CD4-positive, alpha-beta T cell (primary cell): ENCODE results near the gene RBM33. TPM values are rescaled to one million over a fixed set of nuclear protein-coding genes. Genes with fewer than 3 reads are reported as not detected.

ENCODE experiments used
- ATAC-seq: fragments of 200-7000 bp; cut with Tn5 transposase; one replicate; pipeline ENCODE4 v1.10.0; 2022; ENCODE audit warnings: mild to moderate bottlenecking; ENCODE audit not compliant: poor library complexity
- CTCF ChIA-PET: fragments of 350-600 bp; sonication (Branson Sonifier 250); formaldehyde crosslinking; loops from one replicate; lab custom pipeline; 2021; ENCODE audit warnings: antibody characterized with exemption, inconsistent platforms; lab: Charles Lee
- POLR2A ChIA-PET: fragments of 350-600 bp; sonication (Branson Sonifier 250); formaldehyde crosslinking; loops from one replicate; lab custom pipeline; 2021; ENCODE audit warnings: antibody characterized with exemption, inconsistent platforms; lab: Charles Lee
- DNase-seq, 14 experiments: peaks; one replicate each; pipeline ENCODE4 v3.0.0-alpha.2; 2013 to 2020; ENCODE audit warnings: mixed read lengths in 2 of 14
- H3K27ac ChIP-seq, 2 donors: one replicate each; pipeline versions ENCODE4 v1.5.1 to v1.7.0; 2013; ENCODE audit warnings: low read length in 2 of 2, low read depth in 1 of 2, mild to moderate bottlenecking in 1 of 2
- H3K27me3 ChIP-seq, 2 experiments: 1 replicate in 1 of 2; 2 replicates in 1 of 2; pipeline versions ENCODE4 v1.6.1 to v1.7.0; 2013; ENCODE audit warnings: low read length in 2 of 2, control low read depth in 1 of 2, mild to moderate bottlenecking in 1 of 2, moderate library complexity in 1 of 2; ENCODE audit not compliant: insufficient read depth in 2 of 2, control insufficient read depth in 1 of 2
- H3K36me3 ChIP-seq: one replicate; pipeline ENCODE4 v1.6.1; 2013; ENCODE audit warnings: low read length, control low read depth; ENCODE audit not compliant: insufficient read depth
- H3K4me1 ChIP-seq: one replicate; pipeline ENCODE4 v1.6.1; 2013; ENCODE audit warnings: low read length, control low read depth; ENCODE audit not compliant: insufficient read depth
- H3K4me3 ChIP-seq: one replicate; pipeline ENCODE4 v1.5.1; 2013; ENCODE audit warnings: mild to moderate bottlenecking, low read length, moderate library complexity
- H3K9me3 ChIP-seq, 2 experiments: 1 replicate in 1 of 2; 2 replicates in 1 of 2; pipeline versions ENCODE4 v1.6.1 to v1.7.0; 2013; ENCODE audit warnings: low read length in 2 of 2, mild to moderate bottlenecking in 2 of 2, control low read depth in 1 of 2, moderate library complexity in 1 of 2; ENCODE audit not compliant: control insufficient read depth in 1 of 2, insufficient read depth in 1 of 2
- H3K27ac Mint-ChIP-seq: one replicate; pipeline ENCODE4 v1.8.0; 2020; ENCODE audit warnings: mixed read lengths
- H3K27me3 Mint-ChIP-seq: one replicate; pipeline ENCODE4 v1.8.0; 2021; ENCODE audit warnings: mixed read lengths
- H3K36me3 Mint-ChIP-seq: one replicate; pipeline ENCODE4 v1.8.0; 2021; ENCODE audit warnings: low read depth, mixed read lengths
- H3K4me1 Mint-ChIP-seq: one replicate; pipeline ENCODE4 v1.8.0; 2021; ENCODE audit warnings: low read depth, mixed read lengths
- H3K4me3 Mint-ChIP-seq: one replicate; pipeline ENCODE4 v1.8.0; 2020; ENCODE audit warnings: mild to moderate bottlenecking, mixed read lengths
- H3K9me3 Mint-ChIP-seq: one replicate; pipeline ENCODE4 v1.8.0; 2020; ENCODE audit warnings: mixed read lengths
- CTCF ChIP-seq: fragments of 200-600 bp; IDR thresholded peaks from one replicate; pipeline ENCODE4 v1.8.0; 2022; ENCODE audit warnings: antibody characterized with exemption, mild to moderate bottlenecking
- intact Hi-C, 2 experiments: fragments of 100-400 bp; cut with DNase I in 1 of 2; cut with micrococcal nuclease in 1 of 2; formaldehyde crosslinking; loops; one replicate each; pipeline versions ENCODE4 v1.15.1 to v1.9.0; 2023 to 2025; cut with DNase I, micrococcal nuclease
- total RNA-seq, 174 experiments: library from RNA in 2 of 174; stranded (reverse) in 2 of 174; gene quantifications; one replicate each; pipeline ENCODE4 v1.2.3 and lab custom pipeline; 2021 to 2026

The RBM33 gene
- total RNA-seq, 2 experiments from 2014 or later = 178 to 184 TPM

- TF ChIP-seq CTCF = no peak
- H3K27ac ChIP-seq = no peak overlapping the region
- POLR2A ChIA-PET = no interaction called here
- peaks cover 85% of the 10 kb centered on the region for H3K36me3 Mint-ChIP-seq
- intact Hi-C loops = no loop called here
- no peaks in the 10 kb centered on the region for H3K27me3 ChIP-seq
- H3K4me1 Mint-ChIP-seq = peaks cover 73% of the 10 kb centered on the region
- CTCF ChIA-PET = no interaction called here
- peaks cover 37% of the 10 kb centered on the region for H3K36me3 ChIP-seq
- H3K4me1 ChIP-seq = peaks cover 10% of the 10 kb centered on the region
- H3K27ac Mint-ChIP-seq = peak overlapping the region; percentile 37
- no peaks in the 10 kb centered on the region for H3K27me3 Mint-ChIP-seq
- H3K4me3 ChIP-seq = no peak overlapping the region
- DNase-seq (no peak), ATAC-seq (no peak)
- no peaks in the 10 kb centered on the region for H3K9me3 Mint-ChIP-seq
- no peaks in the 10 kb centered on the region for H3K9me3 ChIP-seq
- no peak overlapping the region for H3K4me3 Mint-ChIP-seq
These were observed 25.4 kb downstream of the RBM33 start for GRCh38 chr7:155669717-155670505.

GRCh38 chr7:155670521-155670920, 26.1 kb downstream of the RBM33 start:
- DNase-seq = no peak
- Mint-ChIP-seq H3K4me3 (peak overlapping the region; percentile 22), H3K4me1 (peaks cover 69% of the 10 kb centered on the region), H3K36me3 (peaks cover 82% of the 10 kb centered on the region), H3K27me3 (no peaks in the 10 kb centered on the region), H3K27ac (peak overlapping the region; percentile 37), H3K9me3 (no peaks in the 10 kb centered on the region)
- Histone ChIP-seq H3K36me3 (peaks cover 32% of the 10 kb centered on the region), H3K4me3 (no peak overlapping the region), H3K27me3 (no peaks in the 10 kb centered on the region), H3K27ac (no peak overlapping the region), H3K4me1 (peaks cover 6% of the 10 kb centered on the region), H3K9me3 (no peaks in the 10 kb centered on the region)
- no peak for TF ChIP-seq CTCF
- POLR2A ChIA-PET = no interaction called here
- CTCF ChIA-PET = no interaction called here
- intact Hi-C loops = no loop called here
- no peak for ATAC-seq

- Histone ChIP-seq H3K4me1 (peaks cover 10% of the 10 kb centered on the region), H3K27ac (no peak overlapping the region), H3K27me3 (no peaks in the 10 kb centered on the region), H3K36me3 (peaks cover 40% of the 10 kb centered on the region), H3K9me3 (no peaks in the 10 kb centered on the region), H3K4me3 (no peak overlapping the region)
- DNase-seq (no peak), ATAC-seq (no peak)
- Mint-ChIP-seq H3K36me3 (peaks cover 82% of the 10 kb centered on the region), H3K4me1 (peaks cover 58% of the 10 kb centered on the region), H3K4me3 (no peak overlapping the region), H3K27ac (no peak overlapping the region), H3K9me3 (no peaks in the 10 kb centered on the region), H3K27me3 (no peaks in the 10 kb centered on the region)
- TF ChIP-seq CTCF = no peak
- ChIA-PET CTCF (no interaction called here), POLR2A (no interaction called here)
- intact Hi-C loops = no loop called here
These were observed 30.1 kb downstream of the RBM33 start for GRCh38 chr7:155674556-155674955.
